Naive B cell (primary cell): ENCODE results near the gene RASSF4. TPM values are rescaled to one million over a fixed set of nuclear protein-coding genes. Genes with fewer than 3 reads are reported as not detected.
A peak's percentile ranks its signal among the peaks of the same experiment; 100 is the strongest.

Experiments
- ATAC-seq, 2 donors: fragments of 150-1000 bp; cut with Tn5 transposase; 2 replicates each; pipeline ENCODE4 v1.10.0; 2021; ENCODE audit warnings: low read depth in 2 of 2, mild to moderate bottlenecking in 2 of 2, moderate library complexity in 2 of 2
- DNase-seq: peaks from one replicate; pipeline ENCODE4 v3.0.0; 2022
- H3K27ac Mint-ChIP-seq, 6 donors: one replicate each; pipeline ENCODE4 v1.8.0; 2020 to 2022; ENCODE audit warnings: mild to moderate bottlenecking in 6 of 6, mixed read lengths in 6 of 6, moderate library complexity in 5 of 6, inconsistent platforms in 2 of 6
- H3K27me3 Mint-ChIP-seq, 3 donors: one replicate each; pipeline ENCODE4 v1.8.0; 2021 to 2022; ENCODE audit warnings: mixed read lengths in 3 of 3, mild to moderate bottlenecking in 1 of 3
- H3K36me3 Mint-ChIP-seq, 2 donors: one replicate each; pipeline ENCODE4 v1.8.0; 2020 to 2022; ENCODE audit warnings: mixed read lengths in 2 of 2, inconsistent platforms in 1 of 2, mild to moderate bottlenecking in 1 of 2
- H3K4me1 Mint-ChIP-seq, 3 donors: one replicate each; pipeline ENCODE4 v1.8.0; 2020 to 2022; ENCODE audit warnings: mixed read lengths in 3 of 3, inconsistent platforms in 1 of 3, mild to moderate bottlenecking in 1 of 3, moderate library complexity in 1 of 3
- H3K4me3 Mint-ChIP-seq, 8 donors: one replicate each; pipeline ENCODE4 v1.8.0; 2020 to 2022; ENCODE audit warnings: mild to moderate bottlenecking in 8 of 8, mixed read lengths in 8 of 8, moderate library complexity in 8 of 8, inconsistent platforms in 2 of 8
- H3K9me3 Mint-ChIP-seq, 7 donors: one replicate each; pipeline ENCODE4 v1.8.0; 2020 to 2022; ENCODE audit warnings: mixed read lengths in 7 of 7, mild to moderate bottlenecking in 5 of 7, inconsistent platforms in 2 of 7, moderate library complexity in 1 of 7
- polyA plus RNA-seq, 6 donors: library from polyadenylated mRNA; unstranded; fragments of 300-500 nt; fragmentation: Illumina TruSeq; gene quantifications; one replicate each; pipeline ENCODE4 v1.2.3, GENCODE V29; 2021; ENCODE audit warnings: low read depth in 6 of 6

RASSF4 gene
- polyA plus RNA-seq, 6 donors from 2014 or later = 0.06 to 0.60 (median 0.27) TPM; not detected in 2

DNA sequence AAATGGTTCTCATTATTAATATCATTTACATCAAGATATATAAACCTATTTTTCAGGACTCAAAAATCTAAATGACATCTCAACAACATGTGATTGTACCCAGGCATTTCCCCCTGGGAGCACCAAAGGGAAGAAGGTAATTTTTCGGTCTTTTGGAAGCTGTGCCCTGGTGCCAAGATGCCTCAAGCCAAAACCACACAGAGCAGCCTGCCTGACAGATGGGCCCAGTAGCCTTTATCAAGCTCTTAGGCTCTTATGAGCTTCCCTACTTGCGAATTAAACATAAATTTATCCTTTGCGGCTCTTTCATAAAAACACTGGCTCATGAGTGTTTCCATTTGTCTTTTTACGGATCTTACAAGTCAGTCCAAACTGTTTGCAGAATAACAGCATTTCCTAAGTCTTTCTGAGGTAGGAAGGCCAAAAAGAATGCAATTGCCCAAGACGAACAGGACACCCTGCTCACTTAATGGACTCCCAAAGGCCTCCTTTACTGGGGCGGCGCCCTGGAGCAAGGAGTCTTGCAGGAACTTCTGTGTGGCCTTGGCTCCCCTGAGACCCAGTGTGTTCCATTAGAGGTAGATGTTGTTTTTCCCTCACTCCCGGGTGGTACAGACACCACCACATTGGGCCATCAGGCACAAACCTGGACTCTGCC lies 4.1 kb upstream of the RASSF4 start:
- H3K4me1 Mint-ChIP-seq = peaks cover 22 to 45% (median 27%) of the 10 kb centered on the region in 3 donors
- DNase-seq = no peak
- ATAC-seq = no peak
- H3K36me3 Mint-ChIP-seq = peaks cover 8 to 10% of the 10 kb centered on the region in 2 donors
- H3K27ac Mint-ChIP-seq = peak overlapping the region in 1 of 6 donors; percentile 6
- peak overlapping the region in 1 of 8 donors; percentile 77 for H3K4me3 Mint-ChIP-seq
- peaks cover 0 to 4% (median 0%) of the 10 kb centered on the region in 7 donors for H3K9me3 Mint-ChIP-seq
- H3K27me3 Mint-ChIP-seq = no peaks in the 10 kb centered on the region

DNA sequence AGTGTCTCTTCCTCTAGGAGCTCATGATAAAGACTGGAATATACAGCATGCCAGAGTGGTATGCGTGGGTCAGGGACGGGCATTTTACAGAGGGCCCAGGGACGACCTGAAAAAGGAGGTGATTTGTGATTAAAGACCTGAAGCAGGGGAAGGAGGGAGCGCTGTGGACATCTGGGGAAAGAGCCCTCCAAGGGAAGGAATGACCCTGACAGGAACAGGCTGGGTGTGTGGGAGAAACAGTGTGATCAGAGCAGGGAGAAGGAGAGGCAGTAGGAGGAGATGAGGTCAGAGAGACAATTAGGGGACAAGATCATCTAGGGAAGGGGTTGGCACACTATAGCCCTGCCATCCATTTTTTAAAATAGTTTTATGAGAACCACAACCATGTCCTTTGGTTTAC lies 3.4 kb upstream of the RASSF4 start:
- no peak for ATAC-seq
- Mint-ChIP-seq H3K4me3 (peak overlapping the region in 1 of 8 donors; percentile 77), H3K36me3 (peaks cover 8 to 10% of the 10 kb centered on the region in 2 donors), H3K27ac (peak overlapping the region in 2 of 6 donors; percentile 6 to 42), H3K9me3 (peaks cover 0 to 4% (median 0%) of the 10 kb centered on the region in 7 donors), H3K4me1 (peaks cover 24 to 47% (median 26%) of the 10 kb centered on the region in 3 donors), H3K27me3 (no peaks in the 10 kb centered on the region)
- no peak for DNase-seq

DNA sequence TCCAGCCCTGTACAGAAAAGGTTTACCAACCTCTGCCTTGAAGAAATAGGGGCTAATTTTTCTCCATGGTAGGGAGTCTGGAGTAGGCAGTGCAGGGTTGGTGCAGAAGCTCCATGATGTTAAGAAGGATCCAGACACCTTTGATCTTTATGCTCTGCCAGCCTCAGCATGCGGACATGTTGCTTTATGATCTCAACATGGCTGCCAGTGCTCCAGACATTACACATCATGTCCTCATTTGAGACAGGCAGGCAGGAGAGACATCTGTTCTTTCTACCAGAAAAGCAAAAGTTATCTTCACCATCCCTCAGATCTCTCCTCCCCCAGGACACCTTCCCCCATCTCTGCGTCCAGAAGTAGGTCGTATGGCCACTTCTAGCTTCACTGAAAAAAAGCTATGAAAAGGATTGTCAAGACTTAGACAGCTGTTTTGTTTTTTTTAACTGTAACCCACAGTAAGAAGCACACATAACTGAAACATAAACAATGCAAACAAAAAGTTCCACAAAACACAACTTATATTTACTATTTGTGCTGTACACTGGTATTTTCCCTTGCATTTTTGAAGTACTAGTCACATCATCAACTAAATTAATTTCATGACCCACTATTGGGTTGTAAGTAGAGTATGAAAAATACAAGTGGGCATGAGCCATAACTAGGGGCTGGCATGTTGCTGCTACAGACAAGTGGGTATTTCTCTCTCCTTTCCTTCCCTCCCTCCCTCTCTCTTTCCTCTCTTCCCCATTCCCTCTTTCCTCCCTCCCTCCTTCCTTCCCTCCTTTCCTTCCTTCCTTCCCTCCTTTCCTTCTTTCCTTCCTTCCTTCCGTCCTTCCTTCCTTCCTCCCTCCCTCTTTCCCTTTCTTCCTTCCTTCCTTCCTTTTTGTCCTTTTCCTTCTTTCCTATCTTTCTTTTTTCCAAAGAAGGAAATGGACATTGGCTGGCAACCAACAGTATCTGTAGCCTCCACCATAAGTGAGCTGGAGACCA lies 2.6 kb upstream of the RASSF4 start:
- peaks cover 24 to 47% (median 27%) of the 10 kb centered on the region in 3 donors for H3K4me1 Mint-ChIP-seq
- H3K27me3 Mint-ChIP-seq = no peaks in the 10 kb centered on the region
- ATAC-seq (no peak), DNase-seq (no peak)
- H3K27ac Mint-ChIP-seq = peak overlapping the region in 1 of 6 donors; percentile 52
- peaks cover 8 to 10% of the 10 kb centered on the region in 2 donors for H3K36me3 Mint-ChIP-seq
- H3K9me3 Mint-ChIP-seq = peaks cover 0 to 4% (median 0%) of the 10 kb centered on the region in 7 donors
- peak overlapping the region in 3 of 8 donors; percentile 8 to 86 (median 16) for H3K4me3 Mint-ChIP-seq

DNA sequence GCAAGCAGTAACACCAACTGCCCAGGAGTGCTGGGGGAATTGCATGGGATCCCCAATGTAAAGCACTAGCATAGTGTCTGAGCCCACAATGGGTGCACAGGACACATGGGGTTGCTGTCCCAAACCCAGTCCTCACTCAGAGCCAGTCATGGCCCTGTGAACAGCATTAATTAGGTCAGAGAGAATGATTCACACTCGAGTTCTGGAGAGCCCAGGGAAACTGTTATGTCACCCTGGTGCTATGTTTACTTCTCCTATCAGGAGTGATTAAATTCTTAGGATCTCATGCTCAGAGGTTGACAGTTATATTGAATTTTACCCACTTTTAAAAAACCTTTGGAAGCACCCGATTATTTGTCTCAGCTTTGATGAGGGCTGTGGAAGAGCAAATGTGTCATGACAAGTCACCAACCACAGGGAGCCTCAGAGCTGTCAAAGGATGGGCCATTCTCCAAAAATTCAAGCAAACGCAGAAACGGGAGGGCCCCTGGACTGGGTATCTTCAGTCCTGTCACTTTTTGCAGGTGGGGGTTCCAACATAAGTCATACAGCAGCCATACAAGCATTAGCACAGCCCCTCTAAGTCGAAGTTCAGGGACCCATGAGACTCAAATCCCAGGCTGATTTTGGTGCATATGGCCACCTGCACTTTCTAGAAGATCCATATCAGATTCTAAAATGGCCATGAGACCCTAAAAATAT lies 1.3 kb upstream of the RASSF4 start:
- peaks cover 8 to 10% of the 10 kb centered on the region in 2 donors for H3K36me3 Mint-ChIP-seq
- H3K4me3 Mint-ChIP-seq = peak overlapping the region; percentile 81 to 93 (median 90)
- DNase-seq = no peak

DNA sequence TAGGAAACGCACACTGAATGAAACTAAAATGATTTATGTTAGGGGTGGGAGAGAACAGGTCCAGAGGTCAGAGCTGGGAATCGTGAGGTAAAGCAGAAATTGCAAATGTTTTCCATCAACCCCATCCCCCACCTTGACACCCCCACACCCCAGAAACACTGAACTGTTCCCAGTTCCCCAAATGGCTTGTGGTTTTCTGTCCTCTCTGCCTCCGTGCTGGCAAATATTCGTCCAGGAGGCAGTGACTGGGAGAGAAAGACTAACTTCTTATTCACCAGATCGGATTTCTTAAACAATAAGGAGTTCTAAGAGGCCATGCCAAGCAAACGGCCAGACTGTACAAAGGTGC lies 730 bp upstream of the RASSF4 start:
- peak overlapping the region; percentile 81 to 93 (median 90) for H3K4me3 Mint-ChIP-seq
- peaks cover 0 to 4% (median 0%) of the 10 kb centered on the region in 7 donors for H3K9me3 Mint-ChIP-seq
- peaks cover 8 to 10% of the 10 kb centered on the region in 2 donors for H3K36me3 Mint-ChIP-seq
- H3K27ac Mint-ChIP-seq = peak overlapping the region in 5 of 6 donors; percentile 54 to 92 (median 80)
- H3K27me3 Mint-ChIP-seq = peaks cover 0 to 15% (median 9%) of the 10 kb centered on the region in 3 donors
- peaks cover 37 to 64% (median 44%) of the 10 kb centered on the region in 3 donors for H3K4me1 Mint-ChIP-seq
- no peak for ATAC-seq
- no peak for DNase-seq

More for the DNA sequence above, 1.3 kb upstream of the RASSF4 start:
- peaks cover 0 to 4% (median 0%) of the 10 kb centered on the region in 7 donors for H3K9me3 Mint-ChIP-seq
- H3K27me3 Mint-ChIP-seq = peaks cover 0 to 11% (median 9%) of the 10 kb centered on the region in 3 donors
- H3K4me1 Mint-ChIP-seq = peaks cover 34 to 59% (median 39%) of the 10 kb centered on the region in 3 donors
- H3K27ac Mint-ChIP-seq = peak overlapping the region in 4 of 6 donors; percentile 54 to 92 (median 80)
- ATAC-seq = no peak

DNA sequence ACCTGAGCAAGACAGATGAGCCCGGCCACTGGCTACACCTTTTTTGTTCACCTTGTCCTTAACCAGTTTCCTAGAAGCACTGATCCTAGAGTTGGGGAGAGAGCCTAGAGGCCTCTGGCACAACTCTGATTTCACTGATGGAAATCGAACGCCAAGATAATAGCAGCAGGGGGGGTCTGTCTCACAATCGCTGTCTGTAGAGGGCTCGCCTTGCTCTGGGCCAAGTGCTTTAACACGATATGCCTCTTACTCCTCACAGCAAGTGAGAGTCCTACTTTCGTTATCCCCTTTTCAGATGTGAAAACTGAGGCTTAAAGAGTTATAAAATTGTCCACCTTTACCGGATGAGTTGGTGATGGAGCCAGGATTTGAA lies 472 bp downstream of the RASSF4 start:
- DNase-seq = no peak
- Mint-ChIP-seq H3K27ac (peak overlapping the region in 1 of 6 donors; percentile 50), H3K36me3 (peaks cover 8 to 10% of the 10 kb centered on the region in 2 donors), H3K4me3 (peak overlapping the region in 7 of 8 donors; percentile 76 to 93 (median 86)), H3K4me1 (peaks cover 38 to 70% (median 50%) of the 10 kb centered on the region in 3 donors), H3K27me3 (peaks cover 0 to 15% (median 9%) of the 10 kb centered on the region in 3 donors), H3K9me3 (peaks cover 0 to 4% (median 0%) of the 10 kb centered on the region in 7 donors)
- no peak for ATAC-seq

DNA sequence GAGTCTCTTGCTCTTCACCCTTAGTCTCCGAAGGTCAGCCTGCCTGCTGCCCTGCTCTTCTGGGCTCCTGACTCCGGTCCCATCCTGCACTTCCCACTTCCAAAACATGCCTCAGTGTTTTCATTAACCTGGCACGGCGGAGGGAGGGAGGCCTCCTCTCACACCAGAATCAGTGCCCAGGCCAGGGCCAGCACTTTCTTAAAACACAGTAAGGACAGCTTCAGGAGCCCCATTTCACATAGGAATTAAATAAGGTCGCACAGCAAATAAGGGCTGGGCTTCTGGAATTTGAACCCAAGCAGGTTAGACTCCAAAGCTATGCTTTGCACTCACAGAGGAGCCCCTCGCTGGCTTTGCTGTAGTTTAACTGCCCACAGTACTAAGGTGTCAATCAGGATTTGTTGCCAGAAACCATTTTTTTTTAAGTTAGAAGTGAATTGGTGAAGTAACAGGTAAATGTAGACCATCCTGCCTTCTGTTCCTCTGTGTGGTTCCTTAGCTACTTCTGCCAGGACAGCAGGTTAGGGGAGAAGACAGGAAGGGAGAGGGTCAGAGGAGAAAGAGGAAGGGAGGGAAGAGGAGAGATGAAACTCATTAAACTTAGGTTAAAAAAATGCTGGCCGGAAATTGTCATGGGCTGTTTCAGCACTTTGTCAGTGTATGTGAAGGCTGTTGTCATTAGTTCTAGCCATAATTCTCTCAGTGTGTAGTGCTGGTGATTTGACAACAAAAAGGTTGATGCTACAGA lies 1.1 kb downstream of the RASSF4 start:
- Mint-ChIP-seq H3K27ac (peak overlapping the region in 3 of 6 donors; percentile 50 to 90 (median 85)), H3K27me3 (peaks cover 0 to 15% (median 9%) of the 10 kb centered on the region in 3 donors), H3K9me3 (peaks cover 0 to 4% (median 0%) of the 10 kb centered on the region in 7 donors), H3K4me3 (peak overlapping the region in 7 of 8 donors; percentile 4 to 93 (median 81)), H3K4me1 (peaks cover 40 to 74% (median 52%) of the 10 kb centered on the region in 3 donors), H3K36me3 (peaks cover 6 to 10% of the 10 kb centered on the region in 2 donors)
- ATAC-seq = no peak
- no peak for DNase-seq

DNA sequence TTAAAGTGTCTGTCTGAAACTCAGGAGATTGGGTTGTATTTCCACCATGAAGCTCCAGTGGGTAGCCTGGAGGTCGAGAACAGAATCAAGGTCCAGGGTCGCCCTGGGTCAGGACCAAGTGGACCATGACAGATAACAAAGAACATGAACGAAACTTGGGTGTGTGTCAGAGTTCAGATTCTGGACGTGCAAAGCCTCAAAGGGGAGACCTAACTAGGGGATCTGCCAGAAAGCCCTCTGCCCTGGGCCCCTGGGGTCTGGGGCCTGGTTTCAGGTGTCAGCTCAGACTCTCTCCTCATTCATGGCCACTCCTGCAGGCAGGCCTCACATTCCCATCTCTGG lies 1.6 kb downstream of the RASSF4 start:
- peak overlapping the region in 6 of 8 donors; percentile 9 to 93 (median 58) for H3K4me3 Mint-ChIP-seq
- DNase-seq (no peak), ATAC-seq (no peak)
- H3K27ac Mint-ChIP-seq = no peak overlapping the region
- H3K4me1 Mint-ChIP-seq = peaks cover 46 to 74% (median 57%) of the 10 kb centered on the region in 3 donors
- peaks cover 0 to 15% (median 9%) of the 10 kb centered on the region in 3 donors for H3K27me3 Mint-ChIP-seq
- peaks cover 0 to 3% (median 0%) of the 10 kb centered on the region in 7 donors for H3K9me3 Mint-ChIP-seq
- H3K36me3 Mint-ChIP-seq = peaks cover under 1 to 5% of the 10 kb centered on the region in 2 donors

DNA sequence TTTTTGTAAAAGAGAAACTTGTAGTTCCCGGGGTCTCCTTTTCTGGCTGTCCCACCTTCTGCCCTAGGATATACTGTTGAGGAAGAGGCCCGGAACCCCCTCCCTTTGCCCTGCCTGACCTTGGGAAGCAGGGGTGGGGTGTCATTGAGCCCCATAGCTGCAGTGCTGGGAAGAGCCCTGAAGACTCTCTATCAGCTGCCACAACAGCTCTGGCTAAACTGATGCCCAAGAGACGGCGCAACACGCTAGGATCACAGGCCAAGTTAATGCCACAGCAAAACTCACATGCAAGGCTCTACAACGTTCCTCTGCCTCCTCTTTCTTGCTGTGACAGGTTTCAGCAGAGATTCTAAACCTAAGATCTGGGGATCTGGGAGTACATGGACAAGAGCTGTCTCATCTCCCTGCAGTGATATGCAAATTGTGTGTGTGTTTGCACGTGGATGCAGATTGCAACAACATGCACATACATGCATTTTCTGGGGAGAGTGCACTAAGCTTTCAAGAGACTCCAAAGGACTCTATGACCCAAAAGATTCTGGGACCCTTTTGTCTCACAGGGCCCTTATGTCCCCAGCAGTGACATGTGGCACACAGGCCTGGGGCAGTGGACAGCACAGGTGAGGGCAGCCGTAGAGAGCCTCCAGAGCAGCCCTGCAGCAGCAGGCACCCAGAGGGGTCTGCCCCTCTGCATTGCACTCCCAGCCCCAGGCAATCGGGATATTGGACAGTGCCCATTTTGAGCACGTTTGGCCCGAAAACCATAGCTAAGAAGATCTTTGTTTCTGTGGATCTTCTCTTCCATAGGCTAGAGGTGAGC lies 2.5 kb downstream of the RASSF4 start:
- ATAC-seq (no peak), DNase-seq (no peak)
- Mint-ChIP-seq H3K27me3 (peaks cover 0 to 15% (median 9%) of the 10 kb centered on the region in 3 donors), H3K4me1 (peaks cover 48 to 71% (median 59%) of the 10 kb centered on the region in 3 donors), H3K36me3 (no peaks in the 10 kb centered on the region), H3K4me3 (peak overlapping the region in 7 of 8 donors; percentile 5 to 71 (median 48)), H3K9me3 (no peaks in the 10 kb centered on the region), H3K27ac (no peak overlapping the region)

DNA sequence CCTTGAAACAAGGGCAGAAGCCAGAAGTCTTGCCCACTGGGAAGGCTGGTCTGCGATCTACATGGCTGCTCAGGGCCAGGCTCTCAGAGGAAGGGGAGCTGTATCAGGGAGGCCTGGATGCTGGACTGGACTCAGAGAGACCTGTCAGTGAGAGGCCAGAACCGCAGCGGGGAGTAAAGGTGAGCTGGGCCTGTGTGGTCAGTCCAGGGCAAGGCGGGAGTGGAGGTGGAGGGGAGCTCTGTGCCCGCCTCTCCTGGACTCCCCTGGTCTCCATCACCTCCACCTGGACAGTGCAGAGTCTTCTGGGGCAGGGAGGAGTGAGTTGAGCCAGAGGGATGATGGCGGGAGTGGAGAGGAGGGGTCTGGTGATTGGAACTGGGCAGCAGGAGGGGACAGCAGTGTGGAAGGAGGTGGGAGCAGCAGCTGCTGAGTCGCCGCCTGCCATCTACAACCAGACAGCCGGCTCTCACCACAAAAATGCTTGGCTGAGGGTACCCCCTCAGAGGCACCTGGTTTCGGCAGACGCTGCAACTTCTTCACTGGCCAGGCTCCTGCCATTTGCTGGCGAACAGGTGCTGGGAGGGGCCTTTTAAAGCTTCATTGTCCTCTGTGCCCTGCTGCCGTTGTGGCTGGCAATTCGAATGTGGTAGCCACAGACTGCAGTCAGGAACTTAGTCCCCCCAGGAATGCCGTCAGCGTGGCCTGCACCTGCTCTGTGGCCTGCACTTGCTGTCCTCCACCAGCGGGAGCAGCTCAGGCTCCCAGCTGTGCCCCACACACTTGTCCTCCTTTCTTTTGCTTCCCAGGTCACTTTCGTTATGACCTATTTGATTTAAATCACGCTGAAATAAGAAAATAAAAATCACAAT lies 3.5 kb downstream of the RASSF4 start:
- H3K4me1 Mint-ChIP-seq = peaks cover 47 to 72% (median 65%) of the 10 kb centered on the region in 3 donors
- ATAC-seq (peak in 1 of 2 donors; percentile 9), DNase-seq (no peak)
- H3K4me3 Mint-ChIP-seq = peak overlapping the region in 6 of 8 donors; percentile 19 to 77 (median 40)
- no peaks in the 10 kb centered on the region for H3K9me3 Mint-ChIP-seq
- peaks cover 0 to 15% (median 9%) of the 10 kb centered on the region in 3 donors for H3K27me3 Mint-ChIP-seq
- H3K27ac Mint-ChIP-seq = peak overlapping the region in 2 of 6 donors; percentile 37 to 66
- H3K36me3 Mint-ChIP-seq = no peaks in the 10 kb centered on the region
